Endothelial cell of umbilical vein (primary cell): Measurements from ENCODE around the gene BBX.

Experiments
- EZH2 ChIP-seq: IDR thresholded peaks from 2 replicates; pipeline ENCODE4 v1.6.1; 2012; ENCODE audit warnings: borderline replicate concordance, low read depth, mild to moderate bottlenecking, moderate library complexity, low read length, inconsistent platforms; ENCODE audit not compliant: severe bottlenecking
- JUN ChIP-seq: IDR thresholded peaks from 2 replicates; pipeline ENCODE4 v1.6.1; 2011; ENCODE audit warnings: borderline replicate concordance, low read depth; ENCODE audit not compliant: insufficient read length, insufficient read depth
- MYC ChIP-seq: IDR thresholded peaks from one replicate; pipeline ENCODE4 v1.6.1; 2011; ENCODE audit warnings: mild to moderate bottlenecking, low read depth, low read length
- POLR2A ChIP-seq: IDR thresholded peaks from 2 replicates; pipeline ENCODE4 v1.6.1; 2012; ENCODE audit warnings: low read depth, mild to moderate bottlenecking, control low read depth, low read length
- POLR2AphosphoS5 ChIP-seq: IDR thresholded peaks from 2 replicates; pipeline ENCODE4 v1.6.1; 2012; ENCODE audit warnings: low read depth, mild to moderate bottlenecking, control low read depth, low read length, moderate library complexity; ENCODE audit not compliant: insufficient read depth
- TF ChIP-seq, protein P1 (sequence below), 2 donors: IDR thresholded peaks; 1 replicate in 1 of 2; 2 replicates in 1 of 2; pipeline ENCODE4 v1.5.1; 2011; ENCODE audit warnings: low read length in 2 of 2, mild to moderate bottlenecking in 2 of 2, moderate library complexity in 2 of 2, control low read depth in 1 of 2, inconsistent platforms in 1 of 2, low read depth in 1 of 2; ENCODE audit not compliant: insufficient read depth in 1 of 2; ENCODE audit errors: extremely low read depth in 1 of 2

DNA sequence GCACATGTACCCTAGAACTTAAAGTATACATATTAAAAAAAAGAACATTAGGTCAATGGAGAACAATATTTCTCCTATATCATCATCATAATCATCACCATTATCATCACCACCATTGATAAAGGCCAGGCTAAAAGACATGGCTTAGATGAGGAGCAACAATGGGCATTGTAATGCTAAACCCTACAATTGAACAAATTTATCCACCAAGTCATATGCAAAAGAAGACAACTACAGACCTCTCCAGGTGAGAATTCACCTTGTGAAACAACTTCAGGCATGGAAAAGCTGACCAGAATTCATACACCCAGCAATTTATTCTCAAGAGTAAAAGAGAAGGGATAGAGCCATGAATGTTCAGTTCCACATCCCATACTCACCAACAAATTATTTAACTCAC, 46.3 kb upstream of the BBX start:
- TF ChIP-seq, protein P1, sequence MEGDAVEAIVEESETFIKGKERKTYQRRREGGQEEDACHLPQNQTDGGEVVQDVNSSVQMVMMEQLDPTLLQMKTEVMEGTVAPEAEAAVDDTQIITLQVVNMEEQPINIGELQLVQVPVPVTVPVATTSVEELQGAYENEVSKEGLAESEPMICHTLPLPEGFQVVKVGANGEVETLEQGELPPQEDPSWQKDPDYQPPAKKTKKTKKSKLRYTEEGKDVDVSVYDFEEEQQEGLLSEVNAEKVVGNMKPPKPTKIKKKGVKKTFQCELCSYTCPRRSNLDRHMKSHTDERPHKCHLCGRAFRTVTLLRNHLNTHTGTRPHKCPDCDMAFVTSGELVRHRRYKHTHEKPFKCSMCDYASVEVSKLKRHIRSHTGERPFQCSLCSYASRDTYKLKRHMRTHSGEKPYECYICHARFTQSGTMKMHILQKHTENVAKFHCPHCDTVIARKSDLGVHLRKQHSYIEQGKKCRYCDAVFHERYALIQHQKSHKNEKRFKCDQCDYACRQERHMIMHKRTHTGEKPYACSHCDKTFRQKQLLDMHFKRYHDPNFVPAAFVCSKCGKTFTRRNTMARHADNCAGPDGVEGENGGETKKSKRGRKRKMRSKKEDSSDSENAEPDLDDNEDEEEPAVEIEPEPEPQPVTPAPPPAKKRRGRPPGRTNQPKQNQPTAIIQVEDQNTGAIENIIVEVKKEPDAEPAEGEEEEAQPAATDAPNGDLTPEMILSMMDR (IDR thresholded peaks at IDR 0.05; ENCODE audit: extremely low read depth in 1 of 2, insufficient read depth in 1 of 2, low read depth in 1 of 2, low read length in 2 of 2), result no peak
- TF ChIP-seq POLR2AphosphoS5 (no peak), POLR2A (no peak), JUN (no peak), EZH2 (no peak), MYC (no peak)
